Progenitor cell of endocrine pancreas (in vitro differentiated cells): ENCODE data around the gene SLC25A13. TPM values are rescaled to one million over a fixed set of nuclear protein-coding genes. Genes with fewer than 3 reads are reported as not detected.

ENCODE experiments used
- DNase-seq: peaks from one replicate; pipeline ENCODE4 v3.0.0; 2021; ENCODE audit warnings: low spot score; ENCODE audit not compliant: unreplicated experiment
- H3K27ac Mint-ChIP-seq: 2 replicates; pipeline ENCODE4 v1.8.0; 2021; ENCODE audit warnings: mild to moderate bottlenecking, moderate library complexity, mixed read lengths
- H3K27me3 Mint-ChIP-seq: 2 replicates; pipeline ENCODE4 v1.8.0; 2021; ENCODE audit warnings: mixed read lengths
- H3K36me3 Mint-ChIP-seq: 2 replicates; pipeline ENCODE4 v1.8.0; 2022; ENCODE audit warnings: mixed read lengths; ENCODE audit not compliant: insufficient read depth
- H3K4me1 Mint-ChIP-seq: 2 replicates; pipeline ENCODE4 v1.8.0; 2021; ENCODE audit warnings: low read depth, mixed read lengths
- H3K4me3 Mint-ChIP-seq: 2 replicates; pipeline ENCODE4 v1.8.0; 2021; ENCODE audit warnings: low read depth, mild to moderate bottlenecking, moderate library complexity, mixed read lengths
- H3K9me3 Mint-ChIP-seq: 2 replicates; pipeline ENCODE4 v1.8.0; 2021; ENCODE audit warnings: low read depth, mixed read lengths
- CTCF ChIP-seq: fragments of 200-600 bp; sonication (generic); IDR thresholded peaks from one replicate; pipeline ENCODE4 v1.5.0; 2021; ENCODE audit warnings: antibody characterized with exemption, mild to moderate bottlenecking; ENCODE audit not compliant: unreplicated experiment
- total RNA-seq: library from RNA; stranded (reverse); gene quantifications from 2 replicates; pipeline ENCODE4 v1.2.1, GENCODE V29; 2021

SLC25A13 gene
- total RNA-seq, 1 donor from 2014 or later, result 54.0 TPM

GRCh38 chr7:96354881-96355280, 33.0 kb upstream of the SLC25A13 start:
- DNase-seq, result no peak
- no peak for TF ChIP-seq CTCF
- Mint-ChIP-seq H3K36me3 (no peaks in the 10 kb centered on the region), H3K27me3 (no peaks in the 10 kb centered on the region), H3K4me3 (no peak overlapping the region), H3K27ac (no peak overlapping the region), H3K4me1 (no peaks in the 10 kb centered on the region), H3K9me3 (no peaks in the 10 kb centered on the region)

DNA sequence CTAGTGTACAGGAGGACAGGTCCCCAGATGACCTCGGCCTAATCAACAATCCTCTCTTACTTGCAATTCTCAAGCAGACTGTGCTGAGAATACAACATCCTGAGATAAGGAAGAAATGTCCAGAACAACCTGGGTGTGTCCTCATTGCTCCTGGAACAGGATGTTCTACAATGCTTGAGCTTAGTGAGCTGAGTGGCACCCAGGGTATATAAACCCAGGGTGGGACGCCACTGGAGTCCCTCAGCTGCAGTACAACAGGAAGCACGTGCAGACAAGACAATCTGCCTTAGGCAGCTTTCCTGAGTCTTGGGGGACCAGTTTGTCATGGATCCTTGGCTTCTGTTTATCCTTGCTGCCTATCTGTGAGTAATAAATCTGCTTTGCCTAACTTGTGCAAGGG, 27.7 kb upstream of the SLC25A13 start:
- no peaks in the 10 kb centered on the region for H3K27me3 Mint-ChIP-seq
- DNase-seq, result no peak
- H3K36me3 Mint-ChIP-seq, result no peaks in the 10 kb centered on the region
- H3K4me1 Mint-ChIP-seq, result no peaks in the 10 kb centered on the region
- H3K9me3 Mint-ChIP-seq, result no peaks in the 10 kb centered on the region
- H3K27ac Mint-ChIP-seq, result no peak overlapping the region
- no peak for TF ChIP-seq CTCF
- H3K4me3 Mint-ChIP-seq, result no peak overlapping the region

- Mint-ChIP-seq H3K27me3 (no peaks in the 10 kb centered on the region), H3K36me3 (no peaks in the 10 kb centered on the region), H3K4me1 (no peaks in the 10 kb centered on the region), H3K9me3 (no peaks in the 10 kb centered on the region), H3K27ac (no peak overlapping the region), H3K4me3 (no peak overlapping the region)
- DNase-seq, result no peak
- no peak for TF ChIP-seq CTCF
Observed at GRCh38 chr7:96347471-96347870, 25.6 kb upstream of the SLC25A13 start.

DNA sequence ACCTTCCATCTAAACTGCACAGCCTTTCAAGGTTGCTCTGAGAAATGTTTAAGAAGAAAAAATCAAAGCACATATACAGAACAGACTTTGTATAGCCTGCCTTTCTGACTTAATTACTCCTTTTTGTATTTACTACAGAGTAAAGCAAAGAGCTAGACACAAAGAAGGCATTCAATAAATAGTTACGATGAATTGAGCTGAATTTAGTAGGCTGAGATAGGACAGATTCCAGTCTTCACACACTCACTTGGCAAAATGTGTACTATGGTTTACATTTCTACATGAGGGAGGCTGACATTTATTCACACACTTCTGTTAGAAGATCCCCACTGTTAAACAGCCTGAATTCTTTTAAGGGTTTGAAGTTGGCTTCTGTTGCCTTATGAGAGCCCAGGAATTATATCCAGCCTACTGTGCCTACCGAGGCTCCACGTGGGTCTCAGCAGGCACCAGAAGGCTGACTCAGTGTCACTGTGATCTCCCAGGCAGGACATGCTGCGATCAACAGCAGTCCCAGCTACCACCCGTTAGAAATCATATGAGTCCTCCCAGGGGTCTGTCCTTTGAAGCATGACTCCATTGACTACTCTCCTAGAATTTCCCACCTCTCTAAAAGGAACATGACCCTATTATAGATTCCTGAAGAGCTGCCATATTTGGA, 24.5 kb upstream of the SLC25A13 start:
- TF ChIP-seq CTCF, result no peak
- Mint-ChIP-seq H3K36me3 (no peaks in the 10 kb centered on the region), H3K4me3 (no peak overlapping the region), H3K4me1 (no peaks in the 10 kb centered on the region), H3K9me3 (no peaks in the 10 kb centered on the region), H3K27me3 (no peaks in the 10 kb centered on the region), H3K27ac (no peak overlapping the region)
- DNase-seq, result no peak

GRCh38 chr7:96344236-96344635, 22.3 kb upstream of the SLC25A13 start:
- Mint-ChIP-seq H3K27me3 (no peaks in the 10 kb centered on the region), H3K4me1 (no peaks in the 10 kb centered on the region), H3K27ac (no peak overlapping the region), H3K9me3 (no peaks in the 10 kb centered on the region), H3K36me3 (no peaks in the 10 kb centered on the region), H3K4me3 (no peak overlapping the region)
- no peak for TF ChIP-seq CTCF
- no peak for DNase-seq
